GM19035 (cell line): ENCODE measurements around the gene GPRIN2.
"Not testable (repeated sequence)": the region's sequence is repeated elsewhere in the genome, so short reads cannot be mapped to it uniquely, and the experiment has no call there.

Source experiments
- ATAC-seq: cut with Tn5 transposase; IDR thresholded peaks from one replicate; pipeline ENCODE4 v1.9.1; 2021; ENCODE audit not compliant: unreplicated experiment

GPRIN2 gene

DNA sequence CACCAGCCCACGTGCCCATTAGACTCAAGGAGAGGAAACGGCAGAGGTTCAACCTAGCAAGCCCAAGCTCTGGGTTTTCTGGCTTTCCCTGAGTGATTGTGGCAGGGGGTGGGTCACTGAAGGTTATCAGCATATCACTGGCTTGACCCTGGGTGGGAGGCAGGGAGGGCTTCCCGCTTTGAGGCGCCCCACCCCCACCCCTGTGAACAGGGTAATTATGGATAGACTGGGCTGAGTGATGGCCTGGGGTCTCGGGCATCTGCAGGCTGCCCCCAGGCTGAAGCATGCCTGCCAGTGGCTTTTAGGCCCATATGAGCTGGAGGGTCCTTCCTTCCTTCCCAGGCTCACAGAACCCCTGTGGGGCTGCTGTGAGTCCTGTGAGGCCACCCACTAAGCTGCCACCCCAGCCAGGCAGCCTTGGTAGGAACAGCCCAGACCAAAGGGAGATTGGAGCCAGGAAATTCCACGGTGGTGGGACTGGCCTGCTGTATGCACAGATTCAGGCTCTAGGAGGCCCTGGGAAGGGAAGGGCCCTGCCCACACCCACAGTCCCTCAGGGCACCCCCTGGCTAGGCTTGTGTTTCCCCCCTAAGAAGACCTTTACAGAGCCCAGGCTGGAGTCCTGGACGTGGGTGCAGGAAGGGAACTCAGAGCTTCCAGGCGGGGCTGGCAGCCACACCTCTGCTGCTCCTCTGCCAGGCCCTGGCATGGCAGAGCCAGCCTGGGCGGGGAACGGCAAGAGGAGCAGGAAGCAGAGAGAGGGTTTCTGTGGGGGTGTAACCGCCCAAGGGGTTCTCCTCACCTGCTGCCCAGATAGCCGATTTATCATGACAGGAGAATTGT is 33.1 kb downstream of the GPRIN2 start:
- no peak for ATAC-seq

DNA sequence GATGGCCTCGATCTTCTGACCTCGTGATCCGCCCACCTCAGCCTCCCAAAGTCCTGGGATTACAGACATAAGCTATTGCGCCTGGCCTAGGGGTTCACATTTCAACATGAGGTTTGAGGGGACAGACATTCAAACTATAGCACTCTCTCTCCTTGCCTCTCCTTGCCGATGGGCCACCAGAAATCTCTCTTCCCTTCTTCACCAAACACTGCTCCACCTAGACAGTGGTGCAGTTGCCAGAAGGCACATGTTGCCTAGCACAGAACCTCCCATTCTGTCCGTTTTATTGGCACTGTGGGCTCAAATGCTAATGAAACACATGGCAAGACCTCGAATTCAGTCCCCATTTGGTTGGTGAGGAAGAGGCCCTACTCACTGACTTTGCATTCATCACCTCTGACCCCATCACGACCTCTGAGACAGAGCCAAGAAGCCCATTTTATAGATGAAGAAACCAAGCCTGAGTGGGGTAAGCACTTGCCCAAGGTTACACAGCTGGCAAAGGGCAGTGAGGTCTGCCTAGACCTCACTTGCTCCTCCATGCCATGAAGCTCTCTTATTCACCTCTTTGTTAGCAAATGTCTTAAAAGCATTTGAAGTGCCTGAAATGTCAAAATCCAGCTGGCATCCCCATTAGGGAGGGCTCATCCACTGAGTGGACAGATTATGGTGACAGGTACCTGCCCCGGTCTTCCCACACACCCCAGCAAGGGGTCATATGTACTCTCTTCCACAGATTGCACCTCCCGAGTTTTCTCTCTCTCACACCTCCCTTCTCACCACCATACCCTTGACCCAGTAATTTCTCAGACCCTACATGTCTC is 34.0 kb downstream of the GPRIN2 start:
- no peak for ATAC-seq

DNA sequence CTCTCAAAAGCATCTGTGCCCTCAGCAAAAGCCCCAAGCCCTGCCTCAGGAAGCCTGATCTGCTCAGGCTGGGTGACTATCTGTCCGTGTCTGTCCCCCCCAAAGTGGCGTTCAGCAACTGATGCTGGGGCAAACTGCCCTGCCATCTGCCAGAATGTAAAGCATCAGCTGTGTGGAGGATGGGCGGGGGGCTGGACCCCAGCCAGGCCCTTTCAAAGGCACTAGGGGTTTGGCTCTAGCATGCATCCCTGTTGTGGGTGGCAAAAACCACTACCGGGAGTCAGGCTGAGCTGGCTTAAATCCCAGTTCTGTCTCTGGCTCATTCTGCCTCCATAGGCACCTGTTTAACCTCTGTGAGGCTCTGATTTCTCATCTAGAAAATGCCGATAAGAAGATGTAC is 35.5 kb downstream of the GPRIN2 start:
- no peak for ATAC-seq

DNA sequence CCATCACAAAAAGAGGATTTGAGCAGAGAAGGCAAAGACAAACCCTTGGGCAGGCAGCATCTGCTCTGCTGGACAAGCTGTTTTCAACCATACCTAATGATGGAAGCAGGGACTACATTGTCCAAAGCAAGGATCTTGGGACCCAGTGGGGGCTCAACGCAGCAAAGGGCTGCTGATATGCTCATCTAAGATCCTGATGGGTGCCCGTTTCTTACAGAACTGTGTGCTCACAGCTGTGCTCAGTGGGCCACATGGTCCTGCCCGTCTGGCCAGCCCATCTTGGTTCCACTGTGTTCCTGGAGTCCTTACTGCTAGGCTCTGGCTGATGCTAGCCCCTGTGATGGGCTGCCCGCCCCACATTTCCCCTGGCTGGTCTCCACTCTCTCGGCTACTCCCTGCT is 36.1 kb downstream of the GPRIN2 start:
- no peak for ATAC-seq

DNA sequence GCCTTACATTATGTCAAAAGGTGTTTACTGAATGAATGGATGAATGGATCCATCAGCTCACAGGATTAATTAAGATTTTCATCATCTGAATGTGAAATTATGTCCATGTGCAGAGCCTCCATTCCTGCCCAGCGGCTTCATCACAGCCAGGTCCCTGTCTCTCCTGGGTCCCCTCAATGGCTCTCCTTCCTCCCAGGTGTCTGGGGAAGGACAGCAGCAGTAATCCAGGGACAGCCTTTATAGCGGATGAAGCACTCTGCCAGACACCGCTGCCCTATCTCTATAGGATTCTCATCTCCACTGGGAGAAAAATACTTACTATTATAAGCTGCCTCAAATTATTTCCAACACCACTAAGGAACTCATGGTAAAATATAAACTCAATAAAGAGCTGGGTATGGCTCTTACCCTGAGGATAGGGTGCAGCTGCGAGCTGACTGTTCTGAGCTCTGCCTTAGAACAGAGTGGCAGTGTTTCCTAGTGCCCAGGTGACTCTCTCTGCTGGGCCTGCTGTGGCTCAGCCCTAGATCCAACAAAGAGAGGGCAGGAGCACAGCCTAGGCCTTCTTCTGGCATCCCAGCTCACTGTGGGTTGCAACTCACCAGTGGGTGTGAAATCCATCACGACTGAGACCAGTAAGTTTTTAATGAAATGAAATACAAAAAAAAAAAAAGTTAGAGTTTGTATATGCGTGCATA is 38.3 kb downstream of the GPRIN2 start:
- ATAC-seq = no peak

DNA sequence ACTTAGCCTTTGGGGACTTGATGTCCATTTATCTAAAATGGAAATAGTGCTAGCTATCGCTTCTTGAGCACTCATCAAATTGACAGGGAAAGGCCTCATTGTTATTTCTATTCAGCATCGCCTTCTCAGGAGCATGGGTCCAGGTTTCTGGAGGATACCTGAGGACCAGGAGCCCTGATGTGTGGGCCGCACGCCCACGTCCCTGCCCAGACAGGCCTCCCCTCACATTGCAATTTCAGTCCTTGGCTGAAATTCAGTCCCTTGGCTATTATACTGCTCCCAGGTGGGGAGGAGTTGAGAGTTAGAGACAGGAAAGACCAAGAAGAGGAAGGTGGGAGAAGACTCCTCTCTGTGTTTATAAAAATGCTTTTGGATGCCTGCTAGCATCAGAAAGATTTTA is 38.9 kb downstream of the GPRIN2 start:
- ATAC-seq = no peak

DNA sequence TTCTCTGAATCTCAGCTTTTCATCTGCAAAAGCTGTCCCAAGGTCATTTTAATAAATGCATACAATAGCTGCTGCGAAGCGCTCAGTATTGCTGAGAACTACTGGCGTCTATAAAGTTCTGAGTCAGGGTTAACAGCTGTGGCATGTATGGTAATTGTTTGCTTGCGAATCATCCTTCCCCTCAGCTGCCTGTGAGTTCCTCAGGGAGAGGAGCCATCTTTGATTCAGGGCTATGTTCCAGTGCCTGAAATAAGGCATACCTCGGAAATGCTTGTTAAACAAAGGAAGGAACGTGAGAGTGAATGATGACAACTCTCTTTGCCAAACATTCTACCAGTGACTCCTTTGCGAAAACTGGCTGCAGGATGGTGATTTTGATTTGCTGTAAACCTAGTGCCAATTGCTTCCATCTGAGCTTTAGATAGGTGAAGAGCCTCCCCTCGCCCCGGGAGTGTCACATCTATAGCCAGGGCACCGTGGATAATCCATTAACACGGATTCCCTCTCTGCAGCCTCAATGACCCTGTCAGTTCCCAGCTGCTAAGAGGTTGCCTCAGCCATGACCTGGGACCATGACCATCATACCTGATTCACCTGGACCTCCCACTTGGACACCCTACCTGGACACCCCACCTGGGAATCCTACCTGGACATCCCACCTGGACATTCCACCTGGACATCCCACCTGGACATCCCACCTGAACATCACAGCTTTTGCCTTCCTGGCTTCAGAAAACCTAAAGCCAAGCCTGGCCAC is 39.6 kb downstream of the GPRIN2 start:
- no peak for ATAC-seq

DNA sequence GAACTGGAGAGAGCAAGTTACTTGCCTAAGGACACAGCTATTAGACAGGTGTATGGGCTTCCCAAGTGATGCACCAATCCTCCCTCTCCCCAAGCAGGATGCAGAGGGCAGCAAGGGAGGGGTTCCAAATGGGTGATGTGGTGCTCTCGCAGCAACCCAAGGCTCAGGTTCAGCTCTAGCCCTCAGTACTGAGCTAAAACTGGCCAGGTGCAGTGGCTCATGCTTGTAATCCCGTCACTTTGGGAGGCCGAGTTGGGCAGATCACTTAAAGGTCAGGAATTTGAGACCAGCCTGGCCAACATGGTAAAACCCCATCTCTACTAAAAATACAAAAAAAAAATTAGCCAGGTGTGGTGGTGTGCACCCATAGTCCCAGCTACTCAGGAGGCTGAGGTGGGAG is 40.7 kb downstream of the GPRIN2 start:
- no peak for ATAC-seq

DNA sequence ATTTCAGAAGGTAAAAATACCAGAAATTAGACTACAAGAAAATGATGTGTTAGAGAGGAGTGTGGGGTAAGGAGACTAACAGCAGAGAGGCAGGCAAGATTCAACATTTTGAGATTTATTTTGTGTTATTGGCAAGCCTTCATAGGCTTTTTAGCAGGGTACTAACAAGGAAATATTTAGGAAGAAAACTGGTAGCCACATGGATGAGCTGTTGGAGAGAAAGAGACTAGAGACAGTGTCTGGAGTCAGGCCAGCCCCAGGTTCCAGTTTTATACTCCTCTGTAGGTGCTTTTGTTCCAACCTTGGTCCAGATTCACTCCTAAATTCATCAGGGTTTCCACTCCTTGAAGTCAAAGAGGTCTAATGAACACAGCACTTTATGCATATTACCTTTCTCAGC is 41.1 kb downstream of the GPRIN2 start:
- ATAC-seq = no peak

DNA sequence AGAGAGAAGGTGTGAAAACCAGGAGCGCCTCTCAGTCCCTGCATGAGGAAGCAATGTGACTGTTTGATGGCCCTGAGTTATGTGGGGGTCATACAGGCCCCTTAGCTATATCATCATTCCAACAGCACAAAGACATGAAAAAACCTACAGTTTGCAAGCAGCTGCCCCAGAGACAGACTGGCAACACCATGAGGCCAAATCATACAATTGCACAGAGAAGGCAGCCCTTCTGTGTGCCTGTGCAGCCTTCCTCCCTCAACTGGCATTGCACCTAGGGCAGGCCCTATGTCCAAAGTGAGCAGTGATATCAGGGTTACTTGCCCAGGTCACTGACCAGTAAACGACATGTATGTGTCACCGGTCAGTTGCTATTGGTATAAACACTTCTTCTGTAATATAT is 41.6 kb downstream of the GPRIN2 start:
- no peak for ATAC-seq

DNA sequence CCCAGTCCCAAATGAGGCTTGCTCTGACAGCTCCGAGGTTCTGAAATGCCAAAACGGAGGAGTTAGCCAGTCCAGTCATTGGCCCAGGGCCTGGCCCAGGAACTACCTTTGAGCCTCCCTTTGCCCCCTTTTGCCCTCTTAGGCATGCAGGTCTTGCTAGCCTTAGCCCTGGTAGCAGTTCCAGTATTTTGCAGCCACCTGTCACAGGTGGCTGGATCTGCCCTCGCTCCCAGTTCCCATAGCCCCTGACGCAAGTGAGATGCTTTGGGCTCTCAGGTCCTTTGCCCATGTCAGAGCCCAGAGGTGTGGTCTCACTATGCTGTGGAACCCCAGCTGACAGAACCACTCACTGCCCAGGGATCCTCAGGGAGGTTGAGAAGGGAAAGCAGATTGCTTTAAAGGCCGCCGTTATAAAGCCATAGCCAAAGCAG is 42.0 kb downstream of the GPRIN2 start:
- no peak for ATAC-seq

DNA sequence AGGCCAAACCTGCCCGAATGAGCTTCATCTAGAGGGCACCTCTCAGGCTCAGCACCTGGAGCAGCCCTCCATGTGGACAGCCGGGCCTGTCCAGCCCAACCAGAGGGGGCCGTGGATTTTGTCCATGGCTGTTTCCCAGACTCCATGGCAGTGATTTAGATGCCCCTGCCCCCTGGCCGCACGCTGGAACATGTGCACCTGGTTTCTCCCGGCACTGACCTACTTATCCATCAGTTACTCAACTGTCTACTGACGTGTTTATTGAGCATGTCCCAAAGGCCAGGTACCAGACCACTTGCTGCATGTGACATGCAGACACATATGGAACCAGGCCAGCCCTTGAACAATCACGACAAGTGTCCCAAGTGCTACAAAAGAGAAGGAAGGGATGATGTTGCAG is 43.1 kb downstream of the GPRIN2 start:
- not testable (repeated sequence) for ATAC-seq

DNA sequence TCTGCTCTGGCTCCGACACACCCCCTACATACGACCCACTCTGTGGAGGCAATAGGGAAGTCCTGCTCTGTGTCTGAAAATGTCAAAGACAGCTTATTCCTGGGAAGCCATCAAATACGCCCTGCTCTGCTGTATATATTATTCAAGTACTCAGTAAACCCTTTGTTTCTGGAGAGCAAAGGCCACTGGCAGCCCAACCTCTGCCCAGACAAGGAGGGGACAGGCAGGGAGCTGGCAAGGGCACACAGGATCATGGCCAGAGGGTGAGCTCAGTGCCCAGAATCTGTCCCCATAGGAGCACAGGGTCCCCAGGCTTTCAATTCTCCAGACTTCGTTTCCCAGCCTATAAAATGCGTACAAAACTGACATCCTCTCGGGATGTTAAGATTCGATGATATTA is 43.7 kb downstream of the GPRIN2 start:
- ATAC-seq = not testable (repeated sequence)

DNA sequence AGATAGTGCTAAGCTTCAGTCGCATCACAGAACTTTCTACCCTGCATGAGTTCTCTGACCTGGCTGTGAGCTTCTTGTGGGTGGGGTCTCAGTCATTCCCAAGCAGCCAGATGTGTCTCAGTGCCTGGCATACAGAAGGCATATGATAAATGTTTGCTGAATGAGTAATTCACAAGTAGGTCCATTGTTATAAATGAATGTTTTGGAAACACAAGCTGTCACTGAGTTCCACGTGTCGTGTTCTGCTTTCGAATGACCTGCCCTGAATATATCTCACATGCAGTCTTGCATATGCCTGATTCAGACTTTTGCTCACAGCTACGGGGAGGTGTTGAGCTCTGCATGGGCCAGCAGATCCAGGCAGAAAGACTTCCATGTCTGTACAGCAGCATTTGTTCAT is 44.5 kb downstream of the GPRIN2 start:
- ATAC-seq = not testable (repeated sequence)
